22Rv1 (cell line): ENCODE data around the gene NIBAN1.

Experiments
- CTCF ChIP-seq: fragments of 450-650 bp; IDR thresholded peaks from 2 replicates; pipeline ENCODE4 v1.5.1; 2017; ENCODE audit warnings: mild to moderate bottlenecking
- ZFX ChIP-seq: fragments of 450-650 bp; IDR thresholded peaks from 2 replicates; pipeline ENCODE4 v1.6.1; 2017; ENCODE audit warnings: antibody characterized with exemption, borderline replicate concordance

- no peak for TF ChIP-seq CTCF
- no peak for TF ChIP-seq ZFX
Observed at GRCh38 chr1:184941410-184941733, 32.9 kb downstream of the NIBAN1 start.
